Liver (tissue), 9 donors: ENCODE data around the gene MFSD2B. TPM values are rescaled to one million over a fixed set of nuclear protein-coding genes. Genes with fewer than 3 reads are reported as not detected.

ENCODE experiments used
- DNase-seq: peaks from one replicate; pipeline ENCODE4 v3.0.0-alpha.2; 2017; ENCODE audit warnings: low spot score
- H3K27ac ChIP-seq, 2 donors: one replicate each; pipeline ENCODE4 v1.7.0; 2013; ENCODE audit warnings: inconsistent platforms in 2 of 2, low read length in 2 of 2, control low read depth in 1 of 2, low read depth in 1 of 2, mild to moderate bottlenecking in 1 of 2
- H3K27me3 ChIP-seq, 4 donors: one replicate each; pipeline versions ENCODE4 v1.6.1 to v1.7.0; 2013; ENCODE audit warnings: low read length in 3 of 4, inconsistent platforms in 1 of 4, mild to moderate bottlenecking in 1 of 4, moderate library complexity in 1 of 4; ENCODE audit not compliant: control insufficient read depth in 4 of 4, insufficient read depth in 4 of 4
- H3K36me3 ChIP-seq, 4 donors: one replicate each; pipeline versions ENCODE4 v1.6.1 to v1.7.0; 2013; ENCODE audit warnings: low read length in 3 of 4, mild to moderate bottlenecking in 3 of 4, low read depth in 1 of 4, moderate library complexity in 1 of 4; ENCODE audit not compliant: control insufficient read depth in 4 of 4, insufficient read depth in 3 of 4
- H3K4me1 ChIP-seq, 4 donors: one replicate each; pipeline versions ENCODE4 v1.6.1 to v1.7.0; 2013; ENCODE audit warnings: low read length in 3 of 4, mild to moderate bottlenecking in 3 of 4, moderate library complexity in 1 of 4; ENCODE audit not compliant: control insufficient read depth in 4 of 4, insufficient read depth in 4 of 4
- H3K4me3 ChIP-seq, 3 donors: one replicate each; pipeline versions ENCODE4 v1.6.1 to v1.7.0; 2013; ENCODE audit warnings: low read length in 3 of 3, control low read depth in 1 of 3, low read depth in 1 of 3, mild to moderate bottlenecking in 1 of 3
- H3K9ac ChIP-seq, 2 donors: one replicate each; pipeline ENCODE4 v1.7.0; 2013; ENCODE audit warnings: low read length in 2 of 2, mild to moderate bottlenecking in 2 of 2, moderate library complexity in 2 of 2, control low read depth in 1 of 2, low read depth in 1 of 2
- H3K9me3 ChIP-seq, 4 donors: one replicate each; pipeline versions ENCODE4 v1.6.1 to v1.7.0; 2013; ENCODE audit warnings: low read length in 3 of 4; ENCODE audit not compliant: control insufficient read depth in 4 of 4
- ATF3 ChIP-seq: IDR thresholded peaks from 2 replicates; pipeline ENCODE4 v1.6.1; 2016; ENCODE audit warnings: antibody characterized with exemption
- CTCF ChIP-seq: fragments of 150-350 bp; IDR thresholded peaks from 2 replicates; pipeline ENCODE4 v1.5.1; 2017; ENCODE audit warnings: improper control_type of control experiment, low read depth, low read length; ENCODE audit not compliant: missing input control
- FOXA1 ChIP-seq: IDR thresholded peaks from 2 replicates; pipeline ENCODE4 v1.6.1; 2016; ENCODE audit warnings: antibody characterized with exemption
- FOXA2 ChIP-seq: IDR thresholded peaks from 2 replicates; pipeline ENCODE4 v1.6.1; 2016; ENCODE audit warnings: antibody characterized with exemption
- GABPA ChIP-seq, 2 donors: IDR thresholded peaks in 1 of 2; conservative IDR thresholded peaks in 1 of 2; 2 replicates each; pipeline ENCODE4 v1.6.1; 2016; ENCODE audit warnings: antibody characterized with exemption in 2 of 2, mild to moderate bottlenecking in 1 of 2, moderate library complexity in 1 of 2
- HNF4A ChIP-seq, 2 donors: conservative IDR thresholded peaks; 2 replicates each; pipeline ENCODE4 v1.6.1; 2016; ENCODE audit warnings: antibody characterized with exemption in 2 of 2, mild to moderate bottlenecking in 2 of 2
- HNF4G ChIP-seq: IDR thresholded peaks from 2 replicates; pipeline ENCODE4 v1.6.1; 2016; ENCODE audit warnings: antibody characterized with exemption
- JUND ChIP-seq, 2 donors: IDR thresholded peaks; 2 replicates each; pipeline ENCODE4 v1.6.1; 2016; ENCODE audit warnings: antibody characterized with exemption in 2 of 2
- MAX ChIP-seq: IDR thresholded peaks from 2 replicates; pipeline ENCODE4 v1.6.1; 2016; ENCODE audit warnings: antibody characterized with exemption
- REST ChIP-seq: IDR thresholded peaks from 2 replicates; pipeline ENCODE4 v1.6.1; 2016; ENCODE audit warnings: antibody characterized with exemption, mild to moderate bottlenecking
- RXRA ChIP-seq, 2 donors: IDR thresholded peaks; 2 replicates each; pipeline ENCODE4 v1.6.1; 2017 to 2018; ENCODE audit warnings: antibody characterized with exemption in 2 of 2, mild to moderate bottlenecking in 1 of 2
- TAF1 ChIP-seq: conservative IDR thresholded peaks from 2 replicates; pipeline ENCODE4 v1.6.1; 2016; ENCODE audit warnings: antibody characterized with exemption, mild to moderate bottlenecking
- ZBTB33 ChIP-seq: IDR thresholded peaks from 2 replicates; pipeline ENCODE4 v1.6.1; 2016; ENCODE audit warnings: antibody characterized with exemption
- WGBS: extraction: QIAGEN DNeasy Blood & Tissue Kit; methylation state at CpG from one replicate; pipeline ENCODE4 v1.1.7; 2013; 5-methylcytosine and 5-hydroxymethylcytosine counted together
- polyA plus RNA-seq, 2 donors: library from polyadenylated mRNA; stranded (reverse) in 1 of 2; unstranded in 1 of 2; fragments of 200-250 nt in 1 of 2; fragments of >200 nt in 1 of 2; fragmentation: Nextera tagmentation in 1 of 2; extraction: Ambion mirVana in 1 of 2; gene quantifications; one replicate each; pipeline versions ENCODE4 v1.2.1 to v1.2.3, GENCODE V29; 2013 to 2015
- total RNA-seq, 2 donors: library from RNA; depleted of rRNA; stranded (reverse); fragments of >200 nt; gene quantifications; one replicate each; pipeline ENCODE4 v1.2.3, GENCODE V29; 2014
- donor health status: healthy.
- donor health status: healthy.
- donor health status: healthy.
- donor health status: healthy.
- donor health status: healthy.

Gene MFSD2B
- total and polyA plus RNA-seq, 4 donors, result 0.02 to 26.1 (median 0.22) TPM

- TF ChIP-seq ZBTB33 (no peak), HNF4A (conservative IDR thresholded peaks at IDR 0.05) (no peak), FOXA2 (no peak), JUND (IDR thresholded peaks at IDR 0.05) (no peak)
Measured at GRCh38 chr2:24054366-24055010, 44.6 kb downstream of the MFSD2B start (continued).

GRCh38 chr2:24055750-24056149, 45.9 kb downstream of the MFSD2B start:
- 90% methylated on average over 6 of the region's 6 CpGs for WGBS
- Histone ChIP-seq H3K27me3 (no peaks in the 10 kb centered on the region), H3K9me3 (no peaks in the 10 kb centered on the region), H3K4me3 (no peak overlapping the region), H3K36me3 (no peaks in the 10 kb centered on the region), H3K9ac (no peak overlapping the region), H3K27ac (no peak overlapping the region), H3K4me1 (peaks cover 0 to 5% (median 0%) of the 10 kb centered on the region in 4 donors)
- TF ChIP-seq RXRA (IDR thresholded peaks at IDR 0.05), result no peak
- TF ChIP-seq ZBTB33, result no peak
- no peak for TF ChIP-seq HNF4G
- no peak for TF ChIP-seq REST
- TF ChIP-seq CTCF, result no peak
- TF ChIP-seq GABPA (IDR thresholded peaks at IDR 0.05 in 1 of 2, conservative IDR thresholded peaks at IDR 0.05 in 1 of 2), result no peak
- no peak for TF ChIP-seq ATF3
- no peak for TF ChIP-seq TAF1
- no peak for TF ChIP-seq FOXA1
- no peak for TF ChIP-seq FOXA2
- TF ChIP-seq MAX, result no peak
- DNase-seq, result no peak
